Adrenal gland (tissue), 5 donors: ENCODE data around the gene MAPK10.

Source experiments
- POLR2A ChIP-seq, 2 donors: fragments of 450-650 bp; IDR thresholded peaks; one replicate each; pipeline ENCODE4 v1.6.1; 2017; ENCODE audit warnings: antibody characterized with exemption in 2 of 2, mild to moderate bottlenecking in 2 of 2, moderate library complexity in 1 of 2
- TF ChIP-seq, protein P1 (sequence below), 6 experiments: fragments of 450-650 bp in 4 of 6; fragments of 200-600 bp in 2 of 6; sonication (generic) in 1 of 6; IDR thresholded peaks; 1 replicate in 5 of 6; 2 replicates in 1 of 6; pipeline versions ENCODE4 v1.5.1 to v1.8.0; 2016 to 2021; ENCODE audit warnings: antibody characterized with exemption in 6 of 6, mild to moderate bottlenecking in 2 of 6, moderate library complexity in 1 of 6
- donor health status: DM: no; HTN: no; CAD: no.

- TF ChIP-seq, protein P1, sequence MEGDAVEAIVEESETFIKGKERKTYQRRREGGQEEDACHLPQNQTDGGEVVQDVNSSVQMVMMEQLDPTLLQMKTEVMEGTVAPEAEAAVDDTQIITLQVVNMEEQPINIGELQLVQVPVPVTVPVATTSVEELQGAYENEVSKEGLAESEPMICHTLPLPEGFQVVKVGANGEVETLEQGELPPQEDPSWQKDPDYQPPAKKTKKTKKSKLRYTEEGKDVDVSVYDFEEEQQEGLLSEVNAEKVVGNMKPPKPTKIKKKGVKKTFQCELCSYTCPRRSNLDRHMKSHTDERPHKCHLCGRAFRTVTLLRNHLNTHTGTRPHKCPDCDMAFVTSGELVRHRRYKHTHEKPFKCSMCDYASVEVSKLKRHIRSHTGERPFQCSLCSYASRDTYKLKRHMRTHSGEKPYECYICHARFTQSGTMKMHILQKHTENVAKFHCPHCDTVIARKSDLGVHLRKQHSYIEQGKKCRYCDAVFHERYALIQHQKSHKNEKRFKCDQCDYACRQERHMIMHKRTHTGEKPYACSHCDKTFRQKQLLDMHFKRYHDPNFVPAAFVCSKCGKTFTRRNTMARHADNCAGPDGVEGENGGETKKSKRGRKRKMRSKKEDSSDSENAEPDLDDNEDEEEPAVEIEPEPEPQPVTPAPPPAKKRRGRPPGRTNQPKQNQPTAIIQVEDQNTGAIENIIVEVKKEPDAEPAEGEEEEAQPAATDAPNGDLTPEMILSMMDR (IDR thresholded peaks at IDR 0.05): no peak
- no peak for TF ChIP-seq POLR2A (IDR thresholded peaks at IDR 0.05)
These were observed 311.4 kb downstream of the MAPK10 start for GRCh38 chr4:86048426-86048825.
